CD4-positive, CD25-positive, alpha-beta regulatory T cell (primary cell): ENCODE data around the gene POLR2J. TPM values are rescaled to one million over a fixed set of nuclear protein-coding genes. Genes with fewer than 3 reads are reported as not detected.
A peak's percentile ranks its signal among the peaks of the same experiment; 100 is the strongest.

ENCODE experiments used
- ATAC-seq, 2 donors: fragments of 150-1000 bp; cut with Tn5 transposase; one replicate each; pipeline ENCODE4 v1.10.0; 2021; ENCODE audit warnings: low read depth in 2 of 2, moderate number of reproducible peaks in 2 of 2, moderate library complexity in 1 of 2
- DNase-seq, 3 donors: peaks; one replicate each; pipeline versions ENCODE4 v3.0.0 to v3.0.0-alpha.2; 2012 to 2022; ENCODE audit warnings: mixed read lengths in 1 of 3
- H3K27ac ChIP-seq: one replicate; pipeline ENCODE4 v1.7.0; 2013; ENCODE audit warnings: mild to moderate bottlenecking, low read length; ENCODE audit not compliant: insufficient read depth, poor library complexity, severe bottlenecking
- H3K27me3 ChIP-seq: one replicate; pipeline ENCODE4 v1.7.0; 2013; ENCODE audit warnings: low read length; ENCODE audit not compliant: control insufficient read depth, insufficient read depth
- H3K36me3 ChIP-seq: one replicate; pipeline ENCODE4 v1.7.0; 2013; ENCODE audit warnings: mild to moderate bottlenecking, low read length, moderate library complexity; ENCODE audit not compliant: control insufficient read depth, insufficient read depth
- H3K4me1 ChIP-seq: 2 replicates; pipeline ENCODE4 v1.7.0; 2013; ENCODE audit warnings: mild to moderate bottlenecking, low read length; ENCODE audit not compliant: insufficient read depth, control insufficient read depth, poor library complexity, severe bottlenecking
- H3K4me3 ChIP-seq: one replicate; pipeline ENCODE4 v1.7.0; 2013; ENCODE audit warnings: low read depth, mild to moderate bottlenecking, low read length, moderate library complexity
- H3K9me3 ChIP-seq, 2 experiments: 1 replicate in 1 of 2; 2 replicates in 1 of 2; pipeline ENCODE4 v1.7.0; 2013; ENCODE audit warnings: low read length in 2 of 2, mild to moderate bottlenecking in 1 of 2, moderate library complexity in 1 of 2; ENCODE audit not compliant: control insufficient read depth in 2 of 2
- H3K27ac Mint-ChIP-seq, 3 donors: one replicate each; pipeline ENCODE4 v1.8.0; 2020 to 2022; ENCODE audit warnings: mild to moderate bottlenecking in 3 of 3, mixed read lengths in 3 of 3, moderate library complexity in 2 of 3
- H3K27me3 Mint-ChIP-seq: one replicate; pipeline ENCODE4 v1.8.0; 2022; ENCODE audit warnings: mild to moderate bottlenecking, mixed read lengths
- H3K36me3 Mint-ChIP-seq: one replicate; pipeline ENCODE4 v1.8.0; 2020; ENCODE audit warnings: mixed read lengths
- H3K4me1 Mint-ChIP-seq, 4 donors: one replicate each; pipeline ENCODE4 v1.8.0; 2020 to 2022; ENCODE audit warnings: mixed read lengths in 4 of 4, mild to moderate bottlenecking in 1 of 4
- H3K4me3 Mint-ChIP-seq, 4 donors: one replicate each; pipeline ENCODE4 v1.8.0; 2020 to 2022; ENCODE audit warnings: mild to moderate bottlenecking in 4 of 4, mixed read lengths in 4 of 4, moderate library complexity in 3 of 4
- H3K9me3 Mint-ChIP-seq, 7 donors: one replicate each; pipeline ENCODE4 v1.8.0; 2020 to 2022; ENCODE audit warnings: mixed read lengths in 7 of 7, mild to moderate bottlenecking in 3 of 7, moderate library complexity in 2 of 7
- polyA plus RNA-seq, 4 donors: library from polyadenylated mRNA; unstranded; fragments of 300-500 nt; fragmentation: Illumina TruSeq; gene quantifications; one replicate each; pipeline ENCODE4 v1.2.3, GENCODE V29; 2021
- total RNA-seq: library from RNA; stranded (reverse); gene quantifications from one replicate; pipeline ENCODE4 v1.2.3, GENCODE V29; 2022

Gene POLR2J
- total and polyA plus RNA-seq, 5 donors from 2014 or later: 39.1 to 109 (median 104) TPM

- Mint-ChIP-seq H3K27ac (peak overlapping the region in 1 of 3 donors; percentile 47), H3K9me3 (no peaks in the 10 kb centered on the region), H3K4me3 (peak overlapping the region; percentile 87 to 96 (median 91)), H3K4me1 (peaks cover 0 to 44% (median 13%) of the 10 kb centered on the region in 4 donors), H3K27me3 (no peaks in the 10 kb centered on the region), H3K36me3 (no peaks in the 10 kb centered on the region)
- Histone ChIP-seq H3K4me1 (peaks cover 24% of the 10 kb centered on the region), H3K4me3 (no peak overlapping the region), H3K9me3 (no peaks in the 10 kb centered on the region), H3K27me3 (no peaks in the 10 kb centered on the region), H3K36me3 (no peaks in the 10 kb centered on the region), H3K27ac (no peak overlapping the region)
- DNase-seq (no peak), ATAC-seq (no peak)
Observed at GRCh38 chr7:102466097-102466496, 12.6 kb downstream of the POLR2J start.

- H3K4me1 Mint-ChIP-seq: peaks cover 0 to 49% (median 13%) of the 10 kb centered on the region in 4 donors
- H3K36me3 Mint-ChIP-seq: no peaks in the 10 kb centered on the region
- no peaks in the 10 kb centered on the region for H3K9me3 Mint-ChIP-seq
- H3K4me3 ChIP-seq: peak within 1 kb of the TSS; percentile 82
- no peaks in the 10 kb centered on the region for H3K27me3 ChIP-seq
- peak; percentile 91 to 95 (median 92) for DNase-seq
- peak within 1 kb of the TSS; percentile 87 to 96 (median 91) for H3K4me3 Mint-ChIP-seq
- H3K27me3 Mint-ChIP-seq: no peaks in the 10 kb centered on the region
- no peaks in the 10 kb centered on the region for H3K9me3 ChIP-seq
- peaks cover 24% of the 10 kb centered on the region for H3K4me1 ChIP-seq
- peak; percentile 97 to 98 for ATAC-seq
- no peaks in the 10 kb centered on the region for H3K36me3 ChIP-seq
- peak within 1 kb of the TSS; percentile 67 for H3K27ac ChIP-seq
- peak within 1 kb of the TSS; percentile 81 to 93 (median 93) for H3K27ac Mint-ChIP-seq
Observed at GRCh38 chr7:102464577-102465280, 14.0 kb downstream of the POLR2J start, which contains the start of the genes ALKBH4 and LRWD1. ALKBH4 (minus strand) TSS chr7:102464863; CDS start chr7:102464836, 27 bp downstream. LRWD1 (plus strand) TSS chr7:102464984; CDS start chr7:102465081, 97 bp downstream.

GRCh38 chr7:102463841-102464576, 14.7 kb downstream of the POLR2J start:
- Mint-ChIP-seq H3K27ac (peak overlapping the region; percentile 81 to 93 (median 93)), H3K4me1 (peaks cover 0 to 49% (median 13%) of the 10 kb centered on the region in 4 donors), H3K36me3 (no peaks in the 10 kb centered on the region), H3K4me3 (peak overlapping the region; percentile 87 to 96 (median 91)), H3K27me3 (no peaks in the 10 kb centered on the region), H3K9me3 (no peaks in the 10 kb centered on the region)
- ATAC-seq (no peak), DNase-seq (no peak)
- H3K27me3 ChIP-seq: no peaks in the 10 kb centered on the region
- no peaks in the 10 kb centered on the region for H3K9me3 ChIP-seq
- peak overlapping the region; percentile 82 for H3K4me3 ChIP-seq
- peak overlapping the region; percentile 67 for H3K27ac ChIP-seq
- H3K4me1 ChIP-seq: peaks cover 24% of the 10 kb centered on the region
- H3K36me3 ChIP-seq: peaks cover 5% of the 10 kb centered on the region

- ATAC-seq: no peak
- Histone ChIP-seq H3K36me3 (peaks cover 27% of the 10 kb centered on the region), H3K9me3 (no peaks in the 10 kb centered on the region), H3K4me1 (peaks cover 17% of the 10 kb centered on the region), H3K4me3 (no peak overlapping the region), H3K27ac (no peak overlapping the region), H3K27me3 (no peaks in the 10 kb centered on the region)
- DNase-seq: no peak
- Mint-ChIP-seq H3K4me3 (peak overlapping the region in 1 of 4 donors; percentile 80), H3K9me3 (no peaks in the 10 kb centered on the region), H3K36me3 (no peaks in the 10 kb centered on the region), H3K4me1 (peaks cover 0 to 34% (median 8%) of the 10 kb centered on the region in 4 donors), H3K27me3 (no peaks in the 10 kb centered on the region), H3K27ac (peak overlapping the region in 1 of 3 donors; percentile 59)
Observed at GRCh38 chr7:102460467-102460866, 18.3 kb downstream of the POLR2J start.

GRCh38 chr7:102459221-102459844, 19.4 kb downstream of the POLR2J start:
- ATAC-seq: no peak
- H3K36me3 Mint-ChIP-seq: no peaks in the 10 kb centered on the region

GRCh38 chr7:102457352-102457924, 21.3 kb downstream of the POLR2J start:
- no peaks in the 10 kb centered on the region for H3K27me3 ChIP-seq
- H3K9me3 Mint-ChIP-seq: no peaks in the 10 kb centered on the region
- no peaks in the 10 kb centered on the region for H3K27me3 Mint-ChIP-seq
- no peaks in the 10 kb centered on the region for H3K4me1 ChIP-seq
- H3K27ac Mint-ChIP-seq: no peak overlapping the region
- H3K27ac ChIP-seq: no peak overlapping the region
- no peaks in the 10 kb centered on the region for H3K36me3 Mint-ChIP-seq
- no peaks in the 10 kb centered on the region for H3K9me3 ChIP-seq
- peaks cover 27% of the 10 kb centered on the region for H3K36me3 ChIP-seq
- ATAC-seq: no peak
- H3K4me1 Mint-ChIP-seq: peaks cover 0 to 13% (median 2%) of the 10 kb centered on the region in 4 donors
- DNase-seq: no peak
- no peak overlapping the region for H3K4me3 ChIP-seq
- H3K4me3 Mint-ChIP-seq: no peak overlapping the region

More at GRCh38 chr7:102459221-102459844, 19.4 kb downstream of the POLR2J start:
- H3K27me3 Mint-ChIP-seq: no peaks in the 10 kb centered on the region
- peak overlapping the region in 1 of 4 donors; percentile 35 for H3K4me3 Mint-ChIP-seq
- peaks cover 9% of the 10 kb centered on the region for H3K4me1 ChIP-seq
- H3K27me3 ChIP-seq: no peaks in the 10 kb centered on the region
- H3K27ac Mint-ChIP-seq: no peak overlapping the region
- H3K9me3 Mint-ChIP-seq: no peaks in the 10 kb centered on the region
- no peak for DNase-seq
- no peak overlapping the region for H3K4me3 ChIP-seq
- peaks cover 27% of the 10 kb centered on the region for H3K36me3 ChIP-seq
- H3K4me1 Mint-ChIP-seq: peaks cover 0 to 29% (median 8%) of the 10 kb centered on the region in 4 donors
- H3K9me3 ChIP-seq: no peaks in the 10 kb centered on the region
- H3K27ac ChIP-seq: no peak overlapping the region

GRCh38 chr7:102456327-102456726, 22.4 kb downstream of the POLR2J start:
- Mint-ChIP-seq H3K9me3 (no peaks in the 10 kb centered on the region), H3K36me3 (no peaks in the 10 kb centered on the region), H3K4me3 (no peak overlapping the region), H3K4me1 (peaks cover 0 to 5% (median 0%) of the 10 kb centered on the region in 4 donors), H3K27ac (no peak overlapping the region), H3K27me3 (no peaks in the 10 kb centered on the region)
- Histone ChIP-seq H3K27me3 (no peaks in the 10 kb centered on the region), H3K36me3 (peaks cover 27% of the 10 kb centered on the region), H3K9me3 (no peaks in the 10 kb centered on the region), H3K4me3 (no peak overlapping the region), H3K4me1 (no peaks in the 10 kb centered on the region), H3K27ac (no peak overlapping the region)
- no peak for DNase-seq
- no peak for ATAC-seq
